Measurements from ENCODE around the gene GATD1.

DNA sequence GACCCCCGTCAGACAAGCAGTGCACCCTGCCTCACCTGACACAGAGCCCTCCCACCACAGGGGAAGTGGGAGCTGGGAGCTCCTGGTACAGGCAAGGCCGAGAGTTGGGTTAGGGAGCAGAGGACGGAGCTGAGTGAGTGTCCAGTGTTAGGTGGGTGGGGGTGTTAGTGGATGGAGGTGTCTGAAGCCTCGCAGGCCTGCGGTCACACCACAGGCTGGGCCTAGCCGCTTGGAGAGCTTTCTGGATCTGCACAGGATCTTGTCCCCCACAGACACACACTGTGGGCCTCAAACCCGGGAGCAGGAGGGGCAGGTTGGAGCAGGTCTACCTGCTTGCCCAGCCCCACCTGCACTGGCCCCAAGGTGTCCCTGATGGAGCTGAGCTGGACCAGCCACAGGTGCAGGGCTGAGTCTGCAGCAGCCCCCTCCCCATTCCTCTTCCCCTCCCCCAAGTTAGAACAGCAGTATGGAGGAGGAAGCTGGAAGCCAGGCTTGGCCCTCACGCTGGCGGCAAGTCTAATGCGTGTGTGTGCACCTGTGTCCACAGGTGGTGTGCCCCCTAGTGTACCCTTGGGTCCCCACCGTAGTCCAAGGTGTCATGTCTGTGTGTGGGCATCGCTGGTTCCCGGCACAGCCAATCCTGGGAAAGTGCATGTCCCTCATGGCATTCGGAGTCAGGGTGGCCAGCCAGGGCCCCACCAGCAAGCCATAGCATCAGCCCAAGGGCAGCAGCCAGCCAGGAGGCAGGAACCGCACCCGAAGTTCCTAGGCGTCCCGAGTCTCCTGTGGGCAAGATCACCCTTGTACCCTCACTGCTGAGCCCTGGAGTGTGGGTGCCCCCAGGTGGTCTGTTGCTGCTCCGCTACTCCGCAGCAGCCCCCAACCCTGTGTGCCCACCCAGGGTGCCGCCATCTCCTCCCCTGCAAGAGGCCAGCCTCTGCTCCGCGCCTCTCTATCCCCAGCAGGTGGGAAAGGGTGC, 2.0 kb upstream of the GATD1 start:
- TF ChIP-seq CTCF (IDR thresholded peaks at IDR 0.05) (no peak), POLR2A (IDR thresholded peaks at IDR 0.05) (no peak)
